Measurements from ENCODE around the gene SMAGP.

The SMAGP gene

DNA sequence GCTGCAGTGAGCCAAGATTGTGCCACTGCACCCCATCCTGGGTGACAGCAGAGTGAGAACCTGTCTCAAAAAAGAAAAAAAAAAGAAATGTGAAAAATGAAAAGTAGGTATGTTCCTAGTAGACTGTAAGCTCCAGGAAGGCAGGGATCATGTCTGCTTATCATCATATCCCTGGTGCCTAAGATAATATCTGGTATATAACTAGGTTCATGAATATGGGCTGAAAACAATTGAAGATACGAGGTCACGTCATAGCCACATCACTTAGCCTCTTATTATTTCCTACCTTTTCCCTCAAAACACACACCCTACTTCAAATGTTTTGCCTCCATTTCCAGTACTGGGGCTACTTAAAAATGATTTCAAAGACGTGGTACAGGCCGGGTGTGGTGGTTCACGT is 55.3 kb downstream of the SMAGP start:
- Histone ChIP-seq H3K27ac (ENCODE audit: low read depth, low read length) (no peak overlapping the region), H3K36me3 (ENCODE audit: control insufficient read depth in 1 of 2, insufficient read depth in 2 of 2, low read length in 2 of 2) (no peaks in the 10 kb centered on the region), H3K4me1 (ENCODE audit: control insufficient read depth in 1 of 2, insufficient read depth in 2 of 2, low read length in 2 of 2) (peaks cover 14 to 15% of the 10 kb centered on the region in 2 donors), H3K27me3 (ENCODE audit: control insufficient read depth in 1 of 2, insufficient read depth in 2 of 2, low read length in 2 of 2) (no peaks in the 10 kb centered on the region), H3K4me3 (ENCODE audit: low read depth in 1 of 2, low read length in 2 of 2) (no peak overlapping the region), H3K9ac (ENCODE audit: low read depth in 1 of 2, low read length in 2 of 2) (no peak overlapping the region), H3K9me3 (ENCODE audit: control insufficient read depth in 1 of 2, low read length in 2 of 2) (no peaks in the 10 kb centered on the region)

DNA sequence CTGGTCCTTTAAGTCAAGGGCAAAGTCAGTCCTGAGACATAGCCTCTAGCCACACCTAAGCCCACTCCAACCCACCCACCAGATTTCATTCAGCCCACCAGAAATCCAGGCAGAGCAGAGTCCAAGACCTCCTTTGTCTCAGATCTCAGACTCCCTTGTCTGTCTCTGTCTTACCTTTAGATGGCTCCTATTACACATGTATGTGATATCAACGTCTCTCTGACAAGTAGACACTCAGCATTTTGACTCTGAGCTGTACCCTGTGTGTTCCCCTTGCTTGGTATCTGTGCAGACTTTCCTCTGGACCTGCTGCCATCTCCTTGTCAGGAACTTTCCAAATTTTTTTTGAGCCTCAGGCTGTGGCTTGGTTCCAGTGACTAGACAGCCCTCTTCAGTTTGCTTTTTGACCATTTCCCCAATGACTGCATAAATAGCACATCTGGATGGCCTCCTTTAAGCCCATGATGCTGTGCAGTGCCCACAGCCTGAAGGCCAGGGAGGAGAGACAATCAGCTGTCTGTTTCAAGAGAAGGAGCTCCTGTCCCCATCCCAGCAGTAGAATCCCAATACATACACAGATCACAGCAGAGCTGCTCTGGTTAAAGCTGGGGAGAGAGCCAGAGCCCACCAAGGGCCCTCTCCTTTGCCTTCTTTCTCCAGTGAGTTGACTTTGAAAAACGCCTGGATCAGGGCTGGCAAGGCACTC is 59.4 kb downstream of the SMAGP start:
- no peak overlapping the region for H3K9ac ChIP-seq (ENCODE audit: low read depth in 1 of 2, low read length in 2 of 2)

DNA sequence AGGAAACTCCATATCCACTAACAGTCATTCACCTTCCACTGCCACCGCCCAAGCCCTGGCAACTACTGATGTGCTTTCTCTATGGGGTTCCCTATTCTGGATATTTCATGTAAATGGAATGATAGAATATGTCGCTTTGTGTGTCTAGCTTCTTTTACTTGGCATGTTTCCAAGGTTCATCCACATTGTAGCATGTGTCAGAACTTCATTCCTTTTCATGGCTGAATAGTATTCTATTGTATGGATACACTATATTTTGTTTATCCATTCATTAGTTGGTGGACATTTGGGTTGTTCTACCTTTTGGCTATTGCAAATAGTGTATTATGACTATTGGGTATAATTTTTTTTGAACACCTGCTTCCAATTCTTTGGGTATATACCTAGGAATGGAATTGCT is 61.0 kb downstream of the SMAGP start:
- Histone ChIP-seq H3K4me3 (ENCODE audit: low read depth in 1 of 2, low read length in 2 of 2) (no peak overlapping the region), H3K27me3 (ENCODE audit: control insufficient read depth in 1 of 2, insufficient read depth in 2 of 2, low read length in 2 of 2) (no peaks in the 10 kb centered on the region), H3K9me3 (ENCODE audit: control insufficient read depth in 1 of 2, low read length in 2 of 2) (no peaks in the 10 kb centered on the region), H3K36me3 (ENCODE audit: control insufficient read depth in 1 of 2, insufficient read depth in 2 of 2, low read length in 2 of 2) (no peaks in the 10 kb centered on the region), H3K9ac (ENCODE audit: low read depth in 1 of 2, low read length in 2 of 2) (no peak overlapping the region), H3K4me1 (ENCODE audit: control insufficient read depth in 1 of 2, insufficient read depth in 2 of 2, low read length in 2 of 2) (no peaks in the 10 kb centered on the region), H3K27ac (ENCODE audit: low read depth, low read length) (no peak overlapping the region)

More for the DNA sequence above, 59.4 kb downstream of the SMAGP start:
- H3K4me1 ChIP-seq (ENCODE audit: control insufficient read depth in 1 of 2, insufficient read depth in 2 of 2, low read length in 2 of 2): no peaks in the 10 kb centered on the region
- H3K4me3 ChIP-seq (ENCODE audit: low read depth in 1 of 2, low read length in 2 of 2): no peak overlapping the region
- no peak overlapping the region for H3K27ac ChIP-seq (ENCODE audit: low read depth, low read length)
- H3K27me3 ChIP-seq (ENCODE audit: control insufficient read depth in 1 of 2, insufficient read depth in 2 of 2, low read length in 2 of 2): no peaks in the 10 kb centered on the region
- H3K9me3 ChIP-seq (ENCODE audit: control insufficient read depth in 1 of 2, low read length in 2 of 2): no peaks in the 10 kb centered on the region
- no peaks in the 10 kb centered on the region for H3K36me3 ChIP-seq (ENCODE audit: control insufficient read depth in 1 of 2, insufficient read depth in 2 of 2, low read length in 2 of 2)

DNA sequence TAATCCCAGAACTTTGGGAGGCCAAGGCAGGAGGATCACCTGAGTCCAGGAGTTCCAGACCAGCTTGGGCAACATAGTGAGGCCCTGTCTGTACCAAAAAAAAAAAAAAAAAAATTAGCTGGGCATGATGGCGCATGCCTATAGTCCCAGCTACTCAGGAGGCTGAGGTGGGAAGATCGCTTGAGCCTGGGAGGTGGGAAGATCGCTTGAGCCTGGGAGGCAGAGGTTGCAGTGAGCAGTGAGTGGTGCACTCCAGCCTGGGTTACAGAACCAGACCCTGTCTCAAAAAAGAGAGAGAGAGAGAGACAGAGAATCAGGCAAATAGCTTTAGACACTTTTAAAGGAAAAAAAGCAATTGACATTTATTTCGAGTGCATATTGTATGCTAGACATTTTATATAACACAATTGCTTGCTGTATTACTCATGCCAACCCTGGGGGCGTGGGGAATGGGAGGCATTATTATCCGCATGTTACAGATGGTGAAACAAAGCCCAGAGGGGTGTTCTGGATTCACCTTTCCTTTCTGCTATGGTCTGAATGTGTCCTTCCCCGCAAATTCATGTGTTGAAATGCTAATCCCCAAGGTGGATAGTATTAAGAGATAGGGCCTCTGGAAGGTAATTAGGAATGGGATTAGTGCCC is 62.1 kb downstream of the SMAGP start:
- no peaks in the 10 kb centered on the region for H3K9me3 ChIP-seq (ENCODE audit: control insufficient read depth in 1 of 2, low read length in 2 of 2)
- no peaks in the 10 kb centered on the region for H3K4me1 ChIP-seq (ENCODE audit: control insufficient read depth in 1 of 2, insufficient read depth in 2 of 2, low read length in 2 of 2)
- H3K36me3 ChIP-seq (ENCODE audit: control insufficient read depth in 1 of 2, insufficient read depth in 2 of 2, low read length in 2 of 2): no peaks in the 10 kb centered on the region
- no peak overlapping the region for H3K9ac ChIP-seq (ENCODE audit: low read depth in 1 of 2, low read length in 2 of 2)
- H3K27ac ChIP-seq (ENCODE audit: low read depth, low read length): no peak overlapping the region
- no peaks in the 10 kb centered on the region for H3K27me3 ChIP-seq (ENCODE audit: control insufficient read depth in 1 of 2, insufficient read depth in 2 of 2, low read length in 2 of 2)
- no peak overlapping the region for H3K4me3 ChIP-seq (ENCODE audit: low read depth in 1 of 2, low read length in 2 of 2)

DNA sequence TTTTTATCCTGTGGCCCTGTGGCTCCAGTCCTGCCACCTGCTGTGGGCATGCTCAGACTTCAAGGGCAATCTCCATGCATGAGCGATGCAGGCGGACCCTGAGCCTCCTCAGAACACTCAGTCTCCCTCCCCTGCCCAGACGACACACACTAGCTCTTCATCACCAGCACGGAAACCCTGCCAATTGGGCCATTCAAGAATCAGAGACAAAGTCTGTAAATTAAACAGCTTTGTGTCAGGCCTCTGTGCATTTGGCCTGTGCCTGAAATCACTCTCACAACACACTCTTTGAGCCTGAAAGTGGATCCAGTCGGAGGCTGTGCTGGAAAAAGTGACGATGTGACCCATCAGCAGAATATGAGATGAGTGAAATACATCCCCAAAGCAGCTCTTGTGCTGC is 64.9 kb downstream of the SMAGP start:
- Histone ChIP-seq H3K9me3 (ENCODE audit: control insufficient read depth in 1 of 2, low read length in 2 of 2) (no peaks in the 10 kb centered on the region), H3K27me3 (ENCODE audit: control insufficient read depth in 1 of 2, insufficient read depth in 2 of 2, low read length in 2 of 2) (no peaks in the 10 kb centered on the region), H3K9ac (ENCODE audit: low read depth in 1 of 2, low read length in 2 of 2) (no peak overlapping the region), H3K27ac (ENCODE audit: low read depth, low read length) (no peak overlapping the region), H3K4me3 (ENCODE audit: low read depth in 1 of 2, low read length in 2 of 2) (no peak overlapping the region), H3K36me3 (ENCODE audit: control insufficient read depth in 1 of 2, insufficient read depth in 2 of 2, low read length in 2 of 2) (no peaks in the 10 kb centered on the region), H3K4me1 (ENCODE audit: control insufficient read depth in 1 of 2, insufficient read depth in 2 of 2, low read length in 2 of 2) (no peaks in the 10 kb centered on the region)

DNA sequence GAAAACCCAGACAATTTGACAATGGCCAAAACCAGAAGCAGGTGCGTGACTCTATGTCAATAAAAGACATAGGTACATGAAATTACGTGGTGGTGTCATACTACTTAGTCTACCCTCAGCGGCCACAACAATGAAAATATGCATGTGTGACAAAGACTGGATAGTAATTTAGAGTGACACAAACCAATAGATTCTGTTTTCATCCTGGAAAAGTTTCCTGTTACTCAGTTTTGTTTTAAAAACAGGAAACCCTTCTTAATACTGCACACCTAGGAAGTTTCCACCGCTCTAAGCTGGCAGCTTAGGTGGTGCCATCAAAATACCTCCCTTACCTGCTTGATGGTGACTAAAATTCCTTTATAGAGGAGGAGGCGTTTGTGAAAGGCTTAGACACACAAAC is 67.5 kb downstream of the SMAGP start:
- Histone ChIP-seq H3K27ac (ENCODE audit: low read depth, low read length) (no peak overlapping the region), H3K9ac (ENCODE audit: low read depth in 1 of 2, low read length in 2 of 2) (no peak overlapping the region), H3K36me3 (ENCODE audit: control insufficient read depth in 1 of 2, insufficient read depth in 2 of 2, low read length in 2 of 2) (no peaks in the 10 kb centered on the region), H3K9me3 (ENCODE audit: control insufficient read depth in 1 of 2, low read length in 2 of 2) (no peaks in the 10 kb centered on the region), H3K4me1 (ENCODE audit: control insufficient read depth in 1 of 2, insufficient read depth in 2 of 2, low read length in 2 of 2) (no peaks in the 10 kb centered on the region), H3K4me3 (ENCODE audit: low read depth in 1 of 2, low read length in 2 of 2) (no peak overlapping the region), H3K27me3 (ENCODE audit: control insufficient read depth in 1 of 2, insufficient read depth in 2 of 2, low read length in 2 of 2) (no peaks in the 10 kb centered on the region)

DNA sequence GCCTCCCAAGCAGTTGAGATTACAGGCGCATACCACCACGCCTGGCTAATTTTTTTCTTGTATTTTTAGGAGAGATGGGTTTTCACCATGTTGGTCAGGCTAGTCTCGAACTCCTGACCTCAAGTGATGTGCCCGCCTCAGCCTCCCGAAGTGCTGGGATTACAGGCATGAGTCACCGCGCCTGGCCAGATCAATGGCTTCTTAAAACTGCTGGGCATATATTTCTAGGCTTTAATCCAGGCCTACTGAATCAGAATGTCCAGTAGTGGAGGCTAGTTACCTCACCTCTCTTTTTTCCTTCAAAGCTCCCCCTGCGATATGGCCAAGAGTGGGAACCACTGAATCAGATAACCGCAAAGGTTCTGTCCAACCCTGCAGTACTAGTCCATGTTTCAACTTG is 69.4 kb downstream of the SMAGP start:
- Histone ChIP-seq H3K9ac (ENCODE audit: low read depth in 1 of 2, low read length in 2 of 2) (no peak overlapping the region), H3K4me1 (ENCODE audit: control insufficient read depth in 1 of 2, insufficient read depth in 2 of 2, low read length in 2 of 2) (no peaks in the 10 kb centered on the region), H3K9me3 (ENCODE audit: control insufficient read depth in 1 of 2, low read length in 2 of 2) (no peaks in the 10 kb centered on the region), H3K4me3 (ENCODE audit: low read depth in 1 of 2, low read length in 2 of 2) (no peak overlapping the region), H3K27me3 (ENCODE audit: control insufficient read depth in 1 of 2, insufficient read depth in 2 of 2, low read length in 2 of 2) (no peaks in the 10 kb centered on the region), H3K36me3 (ENCODE audit: control insufficient read depth in 1 of 2, insufficient read depth in 2 of 2, low read length in 2 of 2) (no peaks in the 10 kb centered on the region), H3K27ac (ENCODE audit: low read depth, low read length) (no peak overlapping the region)

DNA sequence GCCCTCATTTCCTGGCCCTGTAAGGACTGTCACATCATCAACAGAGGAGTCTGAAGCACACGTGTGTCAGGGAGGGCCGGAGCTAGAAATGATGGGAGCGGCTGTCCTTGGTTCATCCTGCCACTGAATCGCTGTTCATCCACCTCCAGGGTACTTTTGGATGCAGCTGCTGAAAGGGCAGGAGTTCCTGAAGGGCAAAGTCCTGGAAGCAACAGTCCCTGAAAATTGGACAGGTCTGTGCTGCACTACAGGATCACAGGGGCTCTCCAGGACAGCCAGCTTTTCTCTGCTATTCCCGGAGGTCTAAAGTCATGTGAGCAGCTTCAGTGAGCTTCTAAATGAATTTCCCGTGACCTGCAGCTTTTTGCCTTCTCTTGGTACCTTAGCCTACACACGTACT is 70.1 kb downstream of the SMAGP start:
- Histone ChIP-seq H3K4me3 (ENCODE audit: low read depth in 1 of 2, low read length in 2 of 2) (no peak overlapping the region), H3K9ac (ENCODE audit: low read depth in 1 of 2, low read length in 2 of 2) (no peak overlapping the region), H3K27me3 (ENCODE audit: control insufficient read depth in 1 of 2, insufficient read depth in 2 of 2, low read length in 2 of 2) (no peaks in the 10 kb centered on the region), H3K4me1 (ENCODE audit: control insufficient read depth in 1 of 2, insufficient read depth in 2 of 2, low read length in 2 of 2) (no peaks in the 10 kb centered on the region), H3K36me3 (ENCODE audit: control insufficient read depth in 1 of 2, insufficient read depth in 2 of 2, low read length in 2 of 2) (no peaks in the 10 kb centered on the region), H3K9me3 (ENCODE audit: control insufficient read depth in 1 of 2, low read length in 2 of 2) (no peaks in the 10 kb centered on the region), H3K27ac (ENCODE audit: low read depth, low read length) (no peak overlapping the region)

DNA sequence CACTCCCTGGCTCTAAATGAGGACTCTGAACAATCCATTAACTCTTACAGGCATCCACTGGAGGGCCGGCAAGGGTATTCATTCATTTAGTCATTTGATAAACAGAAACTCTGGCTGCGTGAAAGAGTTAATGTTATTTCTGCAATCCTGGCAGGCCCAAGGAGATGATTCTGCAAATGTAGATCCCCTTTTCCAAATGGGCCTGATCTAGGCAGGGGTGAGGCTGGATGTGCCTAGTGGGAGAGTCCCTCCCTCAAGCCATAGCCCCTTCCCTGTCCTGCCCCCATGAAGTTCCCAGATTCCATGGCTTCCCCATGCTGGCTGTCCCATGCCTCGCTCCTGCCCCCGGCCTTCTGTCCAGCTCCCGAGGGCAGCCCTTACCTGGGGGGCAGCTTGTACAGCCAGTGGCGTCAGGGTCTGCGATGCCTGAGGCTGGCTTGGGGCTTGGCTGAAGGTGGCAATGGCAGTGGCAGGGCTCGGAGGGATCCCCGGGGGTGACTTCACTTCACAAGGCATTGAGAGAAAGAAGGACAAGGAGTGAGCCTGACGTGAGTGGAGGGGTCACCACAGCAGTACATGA is 70.8 kb downstream of the SMAGP start:
- Histone ChIP-seq H3K27ac (ENCODE audit: low read depth, low read length) (no peak overlapping the region), H3K27me3 (ENCODE audit: control insufficient read depth in 1 of 2, insufficient read depth in 2 of 2, low read length in 2 of 2) (no peaks in the 10 kb centered on the region)

DNA sequence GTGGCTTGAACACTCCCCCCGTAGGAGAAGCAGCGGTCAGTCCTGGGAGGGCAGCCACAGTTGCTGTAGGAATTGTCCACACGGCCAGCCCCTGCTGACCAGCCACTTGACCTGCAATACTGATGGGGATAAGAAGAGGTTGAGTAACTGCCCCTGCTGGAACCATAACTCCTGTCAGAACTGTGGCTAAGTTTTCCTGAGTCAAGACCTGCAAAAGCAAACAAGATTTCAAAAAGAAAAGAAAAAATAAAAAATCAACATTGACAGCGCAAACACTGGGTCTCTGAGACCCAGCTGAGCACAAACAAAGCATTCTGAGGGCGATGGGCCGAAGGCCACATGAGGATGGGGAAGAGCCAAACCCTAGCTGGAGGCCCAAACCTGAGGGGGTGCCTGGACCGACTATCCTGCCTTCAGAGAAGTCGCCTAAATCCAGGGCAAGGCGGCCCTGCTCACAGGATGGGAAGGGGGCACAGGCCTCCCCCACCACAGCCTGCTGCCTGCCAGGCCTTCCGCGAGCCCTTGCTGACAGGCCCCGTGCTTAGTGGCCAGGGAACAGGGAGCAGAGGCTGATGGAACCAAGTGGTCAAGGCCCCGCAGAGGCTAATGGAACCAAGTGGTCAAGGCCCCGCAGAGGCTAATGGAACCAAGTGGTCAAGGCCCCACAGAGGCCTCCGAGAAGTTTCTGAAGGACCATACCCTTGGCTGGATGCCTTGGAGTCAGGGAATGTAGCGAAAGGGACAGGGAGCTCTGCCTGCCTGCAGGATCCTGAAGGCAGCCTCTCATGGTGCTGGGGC is 71.4 kb downstream of the SMAGP start:
- H3K36me3 ChIP-seq (ENCODE audit: control insufficient read depth in 1 of 2, insufficient read depth in 2 of 2, low read length in 2 of 2): no peaks in the 10 kb centered on the region
- H3K9me3 ChIP-seq (ENCODE audit: control insufficient read depth in 1 of 2, low read length in 2 of 2): no peaks in the 10 kb centered on the region
- H3K27ac ChIP-seq (ENCODE audit: low read depth, low read length): no peak overlapping the region
- no peaks in the 10 kb centered on the region for H3K4me1 ChIP-seq (ENCODE audit: control insufficient read depth in 1 of 2, insufficient read depth in 2 of 2, low read length in 2 of 2)
- H3K4me3 ChIP-seq (ENCODE audit: low read depth in 1 of 2, low read length in 2 of 2): no peak overlapping the region
- H3K9ac ChIP-seq (ENCODE audit: low read depth in 1 of 2, low read length in 2 of 2): no peak overlapping the region
- no peaks in the 10 kb centered on the region for H3K27me3 ChIP-seq (ENCODE audit: control insufficient read depth in 1 of 2, insufficient read depth in 2 of 2, low read length in 2 of 2)

More for the DNA sequence above, 70.8 kb downstream of the SMAGP start:
- H3K9ac ChIP-seq (ENCODE audit: low read depth in 1 of 2, low read length in 2 of 2): no peak overlapping the region
- H3K36me3 ChIP-seq (ENCODE audit: control insufficient read depth in 1 of 2, insufficient read depth in 2 of 2, low read length in 2 of 2): no peaks in the 10 kb centered on the region
- H3K4me1 ChIP-seq (ENCODE audit: control insufficient read depth in 1 of 2, insufficient read depth in 2 of 2, low read length in 2 of 2): no peaks in the 10 kb centered on the region
- H3K9me3 ChIP-seq (ENCODE audit: control insufficient read depth in 1 of 2, low read length in 2 of 2): no peaks in the 10 kb centered on the region
- H3K4me3 ChIP-seq (ENCODE audit: low read depth in 1 of 2, low read length in 2 of 2): no peak overlapping the region

Data from duodenal mucosa (tissue), 2 donors.